Raji (cell line): ENCODE data around the gene INPP5J.

Source experiments
- POLR2A ChIP-seq: IDR thresholded peaks from 2 replicates; pipeline ENCODE4 v1.6.1; 2011; ENCODE audit warnings: low read depth, low read length, control low read depth; ENCODE audit not compliant: insufficient read depth

The INPP5J gene

DNA sequence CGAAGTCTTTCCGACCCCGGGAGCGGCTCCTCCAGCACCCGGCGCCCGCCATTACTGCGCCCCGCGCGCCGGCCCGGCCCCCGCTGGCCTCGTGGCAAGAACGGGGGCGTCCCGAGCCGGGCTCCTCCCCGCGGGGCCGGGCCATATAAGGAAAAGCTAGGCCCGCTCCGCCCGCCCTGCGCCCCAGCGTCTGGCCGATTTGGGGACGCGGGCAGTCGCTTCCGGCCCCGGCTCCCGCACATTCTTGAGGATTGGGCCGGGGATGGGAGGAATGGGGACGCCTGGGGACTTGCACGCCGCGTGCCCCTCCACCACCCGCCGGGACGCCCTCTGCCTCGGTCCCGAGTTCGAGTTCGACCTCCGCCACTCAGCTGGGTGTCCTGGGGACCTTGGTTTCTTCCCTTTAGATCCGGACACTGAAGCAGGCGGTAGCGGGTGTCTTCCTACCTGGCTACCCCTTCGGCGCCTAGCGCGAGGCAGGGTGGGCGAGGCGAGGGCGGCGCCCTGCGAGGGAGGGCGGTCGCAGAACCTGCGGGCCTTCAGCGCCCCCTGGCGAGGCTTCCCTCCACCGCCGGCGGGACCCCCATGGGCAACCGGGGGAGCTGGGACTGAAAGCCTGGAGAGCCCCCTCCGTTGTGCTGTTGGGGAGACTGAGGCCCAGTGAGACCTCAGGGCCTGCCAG lies 37.8 kb upstream of the INPP5J start:
- peak; percentile 81 for TF ChIP-seq POLR2A

DNA sequence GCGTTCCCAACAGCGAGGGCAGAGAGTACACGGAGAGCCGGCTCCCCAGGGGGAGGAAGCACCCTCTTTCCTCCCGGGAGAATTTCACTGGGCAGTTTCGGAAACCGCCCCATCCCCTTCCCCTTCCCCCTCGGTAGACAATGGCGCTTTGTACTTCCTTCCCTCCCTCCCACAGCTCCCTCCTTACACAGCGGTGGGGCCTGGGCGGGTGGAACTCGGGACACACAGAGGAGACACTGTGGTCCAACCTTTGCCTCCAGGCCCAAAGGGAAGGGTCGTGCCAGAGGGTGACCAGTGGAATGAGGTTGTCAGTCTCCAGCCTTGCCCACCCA lies 37.3 kb upstream of the INPP5J start:
- TF ChIP-seq POLR2A, result no peak

DNA sequence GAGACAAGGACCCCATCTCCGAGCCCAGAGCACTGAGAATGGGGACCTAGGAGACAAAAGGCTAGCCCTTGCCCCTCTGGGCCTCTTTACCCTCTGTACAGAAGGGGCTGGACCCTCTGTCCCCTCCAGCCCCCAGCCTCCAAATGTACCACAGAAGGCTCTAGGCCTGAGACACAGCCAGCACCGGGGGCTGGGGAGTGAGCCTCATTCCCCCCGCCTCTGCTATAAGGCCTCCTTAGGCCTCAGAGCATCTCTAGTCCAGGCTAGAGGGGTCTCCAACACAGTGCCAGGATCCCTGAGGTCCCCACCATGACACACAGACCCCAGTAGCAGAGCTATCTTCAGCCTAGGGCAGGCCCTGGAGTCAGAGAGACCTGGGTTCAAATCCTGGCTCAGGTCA lies 36.8 kb upstream of the INPP5J start:
- no peak for TF ChIP-seq POLR2A

DNA sequence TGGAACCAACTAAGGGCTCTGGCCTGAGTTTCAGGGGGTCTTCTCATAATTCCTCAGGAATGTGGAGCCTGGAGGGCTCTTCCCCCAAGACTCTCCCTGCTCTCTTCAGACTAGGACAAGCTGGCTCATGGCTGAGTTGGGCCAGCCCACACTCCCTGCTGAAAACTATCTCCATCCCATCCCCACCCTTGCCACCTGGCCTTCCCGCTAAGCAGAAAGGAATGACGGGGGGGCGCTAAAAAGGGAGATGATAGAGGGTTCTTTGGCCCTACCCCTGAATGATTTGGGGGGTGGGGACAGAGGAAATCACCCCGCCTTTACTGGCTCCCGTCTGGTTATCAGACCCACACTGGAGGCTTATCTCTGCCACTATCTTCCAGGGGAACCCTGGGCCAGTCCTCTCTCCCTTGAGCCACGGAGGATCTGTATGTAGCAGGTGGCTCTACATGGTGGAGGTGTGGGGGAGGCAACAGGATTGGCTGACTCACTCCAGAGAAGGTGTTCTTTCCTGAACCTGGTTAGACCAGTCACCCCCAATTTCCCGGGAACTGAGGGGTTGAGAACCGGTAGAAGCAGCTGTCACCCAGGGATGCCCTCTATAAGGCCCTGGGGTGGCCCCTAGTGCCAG lies 35.9 kb upstream of the INPP5J start:
- no peak for TF ChIP-seq POLR2A

DNA sequence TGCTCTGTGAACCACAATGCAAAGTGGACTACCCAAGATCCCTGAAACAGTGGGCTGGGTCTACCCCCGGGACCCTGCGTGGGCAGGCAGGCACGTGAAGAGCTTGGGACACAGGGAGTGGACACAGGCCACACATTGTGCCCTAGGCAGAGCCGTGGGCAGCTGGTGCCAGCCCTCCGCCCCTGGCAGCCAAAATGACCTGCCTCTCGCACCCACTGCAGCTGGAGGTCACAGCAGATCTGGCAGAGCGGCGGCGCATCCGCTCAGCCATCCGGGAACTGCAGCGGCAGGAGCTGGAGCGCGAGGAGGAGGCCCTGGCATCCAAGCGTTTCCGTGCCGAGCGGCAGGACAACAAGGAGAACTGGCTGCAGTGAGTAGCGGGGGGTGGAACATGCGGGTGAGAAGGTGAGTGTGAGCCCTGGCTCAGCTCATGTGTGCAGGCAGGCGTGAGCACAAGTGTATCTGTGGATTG lies 35.0 kb upstream of the INPP5J start:
- TF ChIP-seq POLR2A, result no peak

DNA sequence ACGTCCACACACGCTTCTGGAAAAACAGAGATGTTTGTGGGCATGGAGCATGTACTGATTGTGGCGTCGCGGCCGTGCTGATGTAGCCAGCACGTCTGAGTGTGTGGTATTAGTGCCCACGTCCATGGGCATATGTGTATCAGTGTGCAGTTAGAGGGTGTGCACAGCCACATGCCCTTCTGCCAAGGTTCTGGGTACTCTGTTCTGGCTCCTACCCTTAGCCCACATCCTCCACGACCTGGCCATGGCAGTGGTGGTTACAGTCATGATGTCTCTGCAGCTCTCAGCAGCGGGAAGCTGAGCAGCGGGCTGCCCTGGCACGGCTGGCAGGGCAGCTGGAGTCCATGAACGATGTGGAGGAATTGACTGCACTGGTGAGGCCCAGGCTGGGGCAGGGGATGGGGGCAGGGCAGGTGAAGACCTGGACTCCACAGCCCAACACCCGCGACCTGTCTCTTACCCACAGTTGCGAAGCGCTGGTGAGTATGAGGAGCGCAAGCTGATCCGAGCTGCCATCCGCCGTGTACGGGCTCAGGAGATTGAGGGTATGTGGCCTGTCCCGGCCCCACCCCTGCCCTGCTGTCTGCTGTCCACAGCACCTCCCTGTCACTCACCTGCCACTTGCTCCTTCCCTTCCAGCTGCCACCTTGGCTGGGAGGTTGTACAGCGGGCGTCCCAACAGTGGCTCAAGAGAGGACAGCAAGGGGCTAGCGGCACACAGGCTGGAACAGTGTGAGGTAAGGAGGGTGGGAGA lies 34.4 kb upstream of the INPP5J start:
- no peak for TF ChIP-seq POLR2A

DNA sequence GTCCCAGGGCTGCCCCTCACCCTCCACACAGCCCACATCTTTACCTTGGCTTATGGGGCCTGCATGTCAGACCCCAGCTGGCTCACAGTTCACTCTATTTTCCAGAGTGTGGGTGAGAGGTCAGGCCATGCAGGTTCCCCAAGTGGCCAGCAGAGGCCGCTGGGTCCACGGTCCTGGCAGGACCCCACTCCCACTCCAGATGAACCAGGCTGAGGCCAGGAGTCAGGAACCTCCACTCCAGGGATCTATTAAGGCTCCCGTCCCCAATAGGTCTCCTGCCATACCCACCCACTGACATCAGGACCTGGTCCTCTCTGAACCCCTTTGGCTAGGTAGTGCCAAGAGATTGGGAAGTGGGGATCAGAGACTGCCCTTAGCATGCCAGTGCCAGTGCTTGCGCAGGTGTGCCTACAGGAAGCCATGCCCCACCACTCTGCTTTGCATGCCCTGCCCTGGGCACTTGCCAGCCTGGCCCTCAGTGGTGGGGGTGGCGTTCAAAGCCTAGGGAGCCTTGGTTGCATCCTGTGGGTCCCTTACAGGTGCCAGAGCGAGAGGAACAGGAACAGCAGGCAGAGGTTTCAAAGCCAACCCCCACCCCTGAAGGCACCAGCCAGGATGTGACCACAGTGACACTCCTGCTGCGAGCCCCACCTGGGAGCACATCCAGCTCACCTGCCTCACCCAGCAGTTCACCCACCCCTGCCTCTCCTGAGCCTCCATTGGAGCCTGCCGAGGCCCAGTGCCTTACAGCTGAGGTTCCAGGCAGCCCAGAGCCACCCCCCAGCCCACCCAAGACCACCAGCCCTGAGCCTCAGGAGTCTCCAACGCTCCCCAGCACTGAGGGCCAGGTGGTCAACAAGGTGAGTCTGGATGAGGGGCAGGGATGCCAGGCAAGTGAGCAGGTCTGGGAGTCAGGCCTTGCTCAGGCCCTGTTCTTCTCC lies 33.3 kb upstream of the INPP5J start:
- TF ChIP-seq POLR2A, result no peak

DNA sequence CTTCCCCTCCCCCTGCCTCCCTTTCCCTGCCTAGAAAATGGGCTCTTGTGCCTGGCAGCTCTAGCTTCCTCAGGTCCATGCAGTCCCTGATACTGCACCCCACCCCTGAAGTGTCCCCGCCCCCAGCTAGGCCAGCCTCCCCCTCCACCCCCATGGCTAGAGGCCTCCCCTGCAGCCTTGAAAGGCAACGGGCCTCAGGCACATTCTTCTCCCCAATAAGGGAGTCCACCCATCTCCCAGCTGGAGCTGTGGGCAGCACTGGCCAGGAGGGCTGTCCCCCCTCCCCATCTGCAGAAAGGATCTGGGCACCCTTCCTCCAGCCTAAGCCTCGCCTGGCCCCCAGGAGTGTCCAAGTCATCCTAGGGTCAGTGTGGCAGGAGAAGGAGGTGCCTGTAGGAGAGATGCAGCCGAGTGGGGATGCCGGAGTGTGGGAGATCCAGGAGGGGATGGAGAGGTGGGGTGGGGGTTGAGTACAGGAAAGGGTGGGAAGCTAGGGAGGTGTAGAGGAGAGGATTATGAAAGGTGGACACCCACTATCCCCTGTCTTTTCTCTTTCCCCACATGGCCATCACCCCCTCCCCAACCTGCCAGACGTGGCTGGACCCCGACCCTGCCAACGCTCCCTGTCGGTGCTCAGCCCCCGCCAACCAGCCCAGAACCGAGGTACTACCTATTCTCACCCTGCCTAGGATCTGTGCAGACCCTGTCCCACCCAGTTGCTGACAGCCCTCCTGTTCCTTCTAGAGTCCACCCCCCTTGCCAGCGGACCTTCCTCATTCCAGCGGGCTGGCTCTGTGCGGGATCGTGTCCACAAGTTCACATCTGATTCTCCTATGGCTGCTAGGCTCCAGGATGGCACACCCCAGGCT lies 32.3 kb upstream of the INPP5J start:
- TF ChIP-seq POLR2A, result no peak

DNA sequence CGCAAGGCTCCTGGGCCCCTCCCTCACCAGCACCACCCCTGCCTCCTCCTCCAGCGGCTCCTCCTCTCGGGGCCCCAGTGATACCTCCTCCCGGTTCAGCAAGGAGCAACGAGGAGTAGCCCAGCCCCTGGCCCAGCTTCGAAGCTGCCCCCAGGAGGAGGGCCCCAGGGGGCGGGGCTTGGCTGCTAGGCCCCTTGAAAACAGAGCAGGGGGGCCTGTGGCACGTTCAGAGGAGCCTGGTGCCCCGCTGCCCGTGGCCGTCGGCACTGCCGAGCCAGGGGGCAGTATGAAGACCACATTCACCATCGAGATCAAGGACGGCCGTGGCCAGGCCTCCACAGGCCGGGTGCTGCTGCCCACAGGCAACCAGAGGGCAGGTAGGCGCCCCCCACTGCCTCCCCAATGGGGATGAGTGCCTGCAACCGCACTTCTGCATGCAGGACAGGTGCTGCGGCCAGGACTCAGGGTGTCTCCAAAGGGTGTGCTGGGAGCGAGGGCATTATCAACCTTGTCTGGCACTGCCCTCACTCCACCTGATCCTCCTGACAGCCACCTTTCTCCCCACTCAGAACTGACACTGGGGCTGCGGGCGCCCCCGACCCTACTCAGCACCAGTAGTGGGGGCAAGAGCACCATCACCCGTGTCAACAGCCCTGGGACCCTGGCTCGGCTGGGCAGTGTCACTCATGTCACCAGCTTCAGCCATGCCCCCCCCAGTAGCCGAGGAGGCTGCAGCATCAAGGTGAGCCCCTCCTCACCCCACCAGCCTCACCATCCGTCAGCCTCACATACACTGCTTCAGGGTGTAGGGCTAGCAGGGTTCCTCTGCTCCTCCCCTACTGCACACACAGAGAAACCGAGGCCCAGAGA lies 31.4 kb upstream of the INPP5J start:
- TF ChIP-seq POLR2A, result no peak

DNA sequence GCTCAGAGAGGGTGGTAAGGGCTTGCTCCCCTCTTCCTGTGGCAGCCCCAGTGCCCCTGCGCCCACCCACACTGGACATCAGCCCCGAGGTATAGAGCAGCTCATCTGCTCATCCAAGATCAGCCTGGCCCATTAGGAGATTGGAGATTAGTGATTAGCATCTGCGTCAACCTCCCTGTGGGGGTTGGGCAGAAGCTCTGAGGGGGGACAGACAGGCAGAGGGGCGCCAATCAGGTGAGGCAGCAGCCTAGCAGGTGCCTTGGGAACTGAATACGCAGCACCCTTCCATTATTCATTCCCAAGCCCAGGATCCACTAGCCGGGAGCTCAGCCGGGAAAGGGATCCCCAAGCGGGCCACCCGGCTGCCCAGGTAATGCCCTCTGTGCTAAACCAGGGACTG lies 30.6 kb upstream of the INPP5J start:
- no peak for TF ChIP-seq POLR2A

DNA sequence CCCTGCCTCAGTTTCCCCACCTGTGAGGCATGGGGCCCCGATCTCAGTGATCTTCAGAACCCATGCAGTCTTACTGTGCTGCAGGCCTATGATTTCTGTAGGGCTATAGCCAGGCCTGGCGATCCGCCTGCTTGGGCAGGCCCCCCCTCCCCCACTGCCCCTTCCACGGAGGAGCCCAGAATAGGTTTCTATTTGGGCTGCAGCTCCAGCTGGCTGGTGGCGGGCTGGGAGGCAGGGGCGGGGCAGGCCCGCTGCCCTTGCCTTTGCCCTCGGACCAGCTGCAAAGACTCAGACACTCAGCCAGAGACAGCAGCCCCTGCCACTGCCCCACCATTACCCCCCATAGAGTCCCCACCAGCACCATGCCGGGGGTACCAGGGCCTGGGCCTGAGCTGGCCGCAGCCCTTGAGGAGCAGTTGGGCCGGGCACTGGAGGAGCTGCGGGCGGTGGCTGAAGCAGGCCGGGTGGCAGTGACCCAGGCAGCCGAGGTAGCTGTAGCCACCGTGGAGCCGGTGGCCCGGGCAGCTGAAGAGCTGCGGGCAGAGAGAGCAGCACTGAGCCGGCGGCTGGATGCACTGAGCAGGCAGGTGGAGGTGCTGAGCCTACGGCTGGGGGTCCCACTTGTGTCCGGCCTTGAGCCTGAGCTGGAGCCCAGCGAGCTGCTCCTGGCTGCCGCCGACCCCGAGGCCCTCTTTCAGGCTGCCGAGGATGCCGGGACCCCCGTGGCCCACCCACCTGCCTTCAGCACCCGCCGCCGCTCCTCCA lies 29.5 kb upstream of the INPP5J start:
- no peak for TF ChIP-seq POLR2A

DNA sequence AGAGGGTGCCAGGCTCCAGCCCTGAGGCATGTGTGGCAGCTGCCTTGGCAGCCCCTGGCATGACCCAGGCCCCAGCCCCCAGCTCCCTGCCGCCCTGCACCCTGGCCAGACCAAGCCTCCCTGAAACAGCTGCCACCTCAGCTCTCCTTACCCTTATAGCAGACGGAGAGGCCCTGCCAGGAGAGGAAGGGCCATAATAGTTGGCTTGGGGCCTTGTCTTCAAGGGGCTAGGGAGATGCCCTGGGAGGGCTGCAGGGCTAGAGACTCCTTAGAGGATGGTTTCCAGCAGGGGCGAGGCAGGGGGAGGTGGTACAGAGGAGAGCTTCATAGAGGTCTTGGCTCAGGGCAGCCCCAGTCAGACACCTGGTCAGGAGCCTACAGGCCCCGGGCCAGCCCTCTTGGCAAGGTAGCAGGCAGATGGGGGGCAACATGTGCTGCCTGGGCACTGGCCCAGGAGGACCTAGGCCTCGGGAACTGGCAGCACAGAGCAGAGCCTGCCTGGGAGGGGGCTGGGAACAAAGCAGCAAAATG lies 28.7 kb upstream of the INPP5J start:
- no peak for TF ChIP-seq POLR2A

DNA sequence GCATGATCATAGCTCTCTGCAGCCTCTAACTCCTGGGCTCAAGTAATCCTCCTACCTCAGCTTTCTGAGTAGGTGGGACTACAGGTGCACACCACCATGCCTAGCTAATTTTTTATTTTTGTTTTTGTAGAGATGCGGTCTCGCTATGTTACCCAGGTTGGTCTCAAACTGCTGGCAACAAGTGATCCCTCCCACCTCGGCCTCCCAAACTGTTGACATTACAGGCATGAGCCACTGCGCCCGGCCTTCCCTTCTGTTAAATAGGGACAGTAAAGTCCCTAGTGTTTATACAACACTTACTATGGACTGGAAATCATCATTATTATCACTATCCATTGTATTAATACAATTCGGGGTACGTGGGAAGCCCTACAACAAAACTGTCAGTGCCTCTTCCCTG lies 28.0 kb upstream of the INPP5J start:
- no peak for TF ChIP-seq POLR2A
